ENCODE data around the gene KIN. TPM values are rescaled to one million over a fixed set of nuclear protein-coding genes. Genes with fewer than 3 reads are reported as not detected.

KIN gene
- polyA plus RNA-seq, 1 of the 3 experiments (the other 2 are of a cell fraction) = 3.2 TPM

DNA sequence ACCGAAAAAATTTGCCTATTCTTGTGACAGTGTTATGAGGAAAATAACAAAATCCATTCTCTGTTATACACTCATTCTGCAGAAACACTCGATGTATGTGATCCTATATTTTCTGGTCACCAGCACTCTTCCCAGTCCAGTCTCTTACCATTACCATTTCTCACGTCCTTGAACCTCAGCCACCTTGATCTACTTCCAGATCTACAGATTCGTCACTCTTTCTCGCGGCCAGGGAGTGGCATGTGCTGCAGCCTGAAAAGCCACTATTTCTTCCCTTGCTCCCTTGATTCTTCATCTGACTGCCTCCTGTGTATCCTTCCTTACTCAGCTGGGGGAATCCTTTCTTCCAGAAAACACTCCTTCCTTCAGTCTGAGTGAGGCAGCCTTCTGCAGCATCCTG is 16.4 kb upstream of the KIN start (continued):
- no peak for TF ChIP-seq RXRA (IDR thresholded peaks at IDR 0.05; ENCODE audit: borderline replicate concordance, low read depth)
- no peak for TF ChIP-seq RAD21 (IDR thresholded peaks at IDR 0.05; ENCODE audit: low read length)
- no peak for TF ChIP-seq SIN3A (IDR thresholded peaks at IDR 0.05; ENCODE audit: borderline replicate concordance, low read depth, low read length)

DNA sequence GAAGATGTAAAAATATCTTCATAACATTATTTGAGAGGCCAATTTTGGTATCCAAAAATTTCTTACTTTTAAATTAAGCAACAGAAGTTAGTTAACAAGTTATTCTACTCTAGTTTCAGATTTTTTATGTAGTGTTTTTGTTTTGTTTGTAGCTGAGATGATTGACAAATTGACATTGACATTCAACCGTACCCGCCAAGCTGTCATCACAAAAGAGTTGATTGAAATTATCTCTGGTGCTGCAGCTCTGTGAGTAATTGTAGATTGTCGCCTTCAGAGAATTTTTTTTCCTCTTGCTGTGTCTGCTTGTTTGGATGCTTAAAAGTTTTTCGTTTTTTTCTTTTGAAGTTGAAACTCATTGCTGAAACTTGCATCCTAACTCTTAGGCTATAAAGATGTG is 14.8 kb upstream of the KIN start:
- CTCF ChIA-PET = no interaction called here
- TF ChIP-seq, protein P1, sequence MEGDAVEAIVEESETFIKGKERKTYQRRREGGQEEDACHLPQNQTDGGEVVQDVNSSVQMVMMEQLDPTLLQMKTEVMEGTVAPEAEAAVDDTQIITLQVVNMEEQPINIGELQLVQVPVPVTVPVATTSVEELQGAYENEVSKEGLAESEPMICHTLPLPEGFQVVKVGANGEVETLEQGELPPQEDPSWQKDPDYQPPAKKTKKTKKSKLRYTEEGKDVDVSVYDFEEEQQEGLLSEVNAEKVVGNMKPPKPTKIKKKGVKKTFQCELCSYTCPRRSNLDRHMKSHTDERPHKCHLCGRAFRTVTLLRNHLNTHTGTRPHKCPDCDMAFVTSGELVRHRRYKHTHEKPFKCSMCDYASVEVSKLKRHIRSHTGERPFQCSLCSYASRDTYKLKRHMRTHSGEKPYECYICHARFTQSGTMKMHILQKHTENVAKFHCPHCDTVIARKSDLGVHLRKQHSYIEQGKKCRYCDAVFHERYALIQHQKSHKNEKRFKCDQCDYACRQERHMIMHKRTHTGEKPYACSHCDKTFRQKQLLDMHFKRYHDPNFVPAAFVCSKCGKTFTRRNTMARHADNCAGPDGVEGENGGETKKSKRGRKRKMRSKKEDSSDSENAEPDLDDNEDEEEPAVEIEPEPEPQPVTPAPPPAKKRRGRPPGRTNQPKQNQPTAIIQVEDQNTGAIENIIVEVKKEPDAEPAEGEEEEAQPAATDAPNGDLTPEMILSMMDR (IDR thresholded peaks at IDR 0.05) = no peak
- no peak for TF ChIP-seq NRF1 (IDR thresholded peaks at IDR 0.05; ENCODE audit: low read depth, low read length)
- TF ChIP-seq, protein P2, sequence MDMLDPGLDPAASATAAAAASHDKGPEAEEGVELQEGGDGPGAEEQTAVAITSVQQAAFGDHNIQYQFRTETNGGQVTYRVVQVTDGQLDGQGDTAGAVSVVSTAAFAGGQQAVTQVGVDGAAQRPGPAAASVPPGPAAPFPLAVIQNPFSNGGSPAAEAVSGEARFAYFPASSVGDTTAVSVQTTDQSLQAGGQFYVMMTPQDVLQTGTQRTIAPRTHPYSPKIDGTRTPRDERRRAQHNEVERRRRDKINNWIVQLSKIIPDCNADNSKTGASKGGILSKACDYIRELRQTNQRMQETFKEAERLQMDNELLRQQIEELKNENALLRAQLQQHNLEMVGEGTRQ (IDR thresholded peaks at IDR 0.05; ENCODE audit: borderline replicate concordance, low read depth, low read length) = no peak
- no peak for TF ChIP-seq RXRA (IDR thresholded peaks at IDR 0.05; ENCODE audit: borderline replicate concordance, low read depth)
- no peak for TF ChIP-seq RFX5 (IDR thresholded peaks at IDR 0.05; ENCODE audit: low read length)
- TF ChIP-seq, protein P3, sequence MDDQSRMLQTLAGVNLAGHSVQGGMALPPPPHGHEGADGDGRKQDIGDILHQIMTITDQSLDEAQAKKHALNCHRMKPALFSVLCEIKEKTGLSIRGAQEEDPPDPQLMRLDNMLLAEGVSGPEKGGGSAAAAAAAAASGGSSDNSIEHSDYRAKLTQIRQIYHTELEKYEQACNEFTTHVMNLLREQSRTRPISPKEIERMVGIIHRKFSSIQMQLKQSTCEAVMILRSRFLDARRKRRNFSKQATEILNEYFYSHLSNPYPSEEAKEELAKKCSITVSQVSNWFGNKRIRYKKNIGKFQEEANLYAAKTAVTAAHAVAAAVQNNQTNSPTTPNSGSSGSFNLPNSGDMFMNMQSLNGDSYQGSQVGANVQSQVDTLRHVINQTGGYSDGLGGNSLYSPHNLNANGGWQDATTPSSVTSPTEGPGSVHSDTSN (IDR thresholded peaks at IDR 0.05) = no peak
- no peak for TF ChIP-seq JUND (IDR thresholded peaks at IDR 0.05)
- TF ChIP-seq, protein P4, sequence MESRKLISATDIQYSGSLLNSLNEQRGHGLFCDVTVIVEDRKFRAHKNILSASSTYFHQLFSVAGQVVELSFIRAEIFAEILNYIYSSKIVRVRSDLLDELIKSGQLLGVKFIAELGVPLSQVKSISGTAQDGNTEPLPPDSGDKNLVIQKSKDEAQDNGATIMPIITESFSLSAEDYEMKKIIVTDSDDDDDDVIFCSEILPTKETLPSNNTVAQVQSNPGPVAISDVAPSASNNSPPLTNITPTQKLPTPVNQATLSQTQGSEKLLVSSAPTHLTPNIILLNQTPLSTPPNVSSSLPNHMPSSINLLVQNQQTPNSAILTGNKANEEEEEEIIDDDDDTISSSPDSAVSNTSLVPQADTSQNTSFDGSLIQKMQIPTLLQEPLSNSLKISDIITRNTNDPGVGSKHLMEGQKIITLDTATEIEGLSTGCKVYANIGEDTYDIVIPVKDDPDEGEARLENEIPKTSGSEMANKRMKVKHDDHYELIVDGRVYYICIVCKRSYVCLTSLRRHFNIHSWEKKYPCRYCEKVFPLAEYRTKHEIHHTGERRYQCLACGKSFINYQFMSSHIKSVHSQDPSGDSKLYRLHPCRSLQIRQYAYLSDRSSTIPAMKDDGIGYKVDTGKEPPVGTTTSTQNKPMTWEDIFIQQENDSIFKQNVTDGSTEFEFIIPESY (IDR thresholded peaks at IDR 0.05; ENCODE audit: borderline replicate concordance, low read depth) = no peak
- TF ChIP-seq FOXJ3 (CRISPR knock-in tag; IDR thresholded peaks at IDR 0.05) = no peak
- TF ChIP-seq, protein P5, sequence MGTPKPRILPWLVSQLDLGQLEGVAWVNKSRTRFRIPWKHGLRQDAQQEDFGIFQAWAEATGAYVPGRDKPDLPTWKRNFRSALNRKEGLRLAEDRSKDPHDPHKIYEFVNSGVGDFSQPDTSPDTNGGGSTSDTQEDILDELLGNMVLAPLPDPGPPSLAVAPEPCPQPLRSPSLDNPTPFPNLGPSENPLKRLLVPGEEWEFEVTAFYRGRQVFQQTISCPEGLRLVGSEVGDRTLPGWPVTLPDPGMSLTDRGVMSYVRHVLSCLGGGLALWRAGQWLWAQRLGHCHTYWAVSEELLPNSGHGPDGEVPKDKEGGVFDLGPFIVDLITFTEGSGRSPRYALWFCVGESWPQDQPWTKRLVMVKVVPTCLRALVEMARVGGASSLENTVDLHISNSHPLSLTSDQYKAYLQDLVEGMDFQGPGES (IDR thresholded peaks at IDR 0.05; ENCODE audit: low read depth, low read length) = no peak
- no peak for TF ChIP-seq POLR2AphosphoS5 (IDR thresholded peaks at IDR 0.05; ENCODE audit: low read depth, low read length)
- no peak for TF ChIP-seq EP300 (IDR thresholded peaks at IDR 0.05; ENCODE audit: borderline replicate concordance in 1 of 2, low read depth in 1 of 2, low read length in 1 of 2)
- TF ChIP-seq, protein P6, sequence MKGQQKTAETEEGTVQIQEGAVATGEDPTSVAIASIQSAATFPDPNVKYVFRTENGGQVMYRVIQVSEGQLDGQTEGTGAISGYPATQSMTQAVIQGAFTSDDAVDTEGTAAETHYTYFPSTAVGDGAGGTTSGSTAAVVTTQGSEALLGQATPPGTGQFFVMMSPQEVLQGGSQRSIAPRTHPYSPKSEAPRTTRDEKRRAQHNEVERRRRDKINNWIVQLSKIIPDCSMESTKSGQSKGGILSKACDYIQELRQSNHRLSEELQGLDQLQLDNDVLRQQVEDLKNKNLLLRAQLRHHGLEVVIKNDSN (IDR thresholded peaks at IDR 0.05; ENCODE audit: borderline replicate concordance, low read depth) = no peak
- TF ChIP-seq, protein P7, sequence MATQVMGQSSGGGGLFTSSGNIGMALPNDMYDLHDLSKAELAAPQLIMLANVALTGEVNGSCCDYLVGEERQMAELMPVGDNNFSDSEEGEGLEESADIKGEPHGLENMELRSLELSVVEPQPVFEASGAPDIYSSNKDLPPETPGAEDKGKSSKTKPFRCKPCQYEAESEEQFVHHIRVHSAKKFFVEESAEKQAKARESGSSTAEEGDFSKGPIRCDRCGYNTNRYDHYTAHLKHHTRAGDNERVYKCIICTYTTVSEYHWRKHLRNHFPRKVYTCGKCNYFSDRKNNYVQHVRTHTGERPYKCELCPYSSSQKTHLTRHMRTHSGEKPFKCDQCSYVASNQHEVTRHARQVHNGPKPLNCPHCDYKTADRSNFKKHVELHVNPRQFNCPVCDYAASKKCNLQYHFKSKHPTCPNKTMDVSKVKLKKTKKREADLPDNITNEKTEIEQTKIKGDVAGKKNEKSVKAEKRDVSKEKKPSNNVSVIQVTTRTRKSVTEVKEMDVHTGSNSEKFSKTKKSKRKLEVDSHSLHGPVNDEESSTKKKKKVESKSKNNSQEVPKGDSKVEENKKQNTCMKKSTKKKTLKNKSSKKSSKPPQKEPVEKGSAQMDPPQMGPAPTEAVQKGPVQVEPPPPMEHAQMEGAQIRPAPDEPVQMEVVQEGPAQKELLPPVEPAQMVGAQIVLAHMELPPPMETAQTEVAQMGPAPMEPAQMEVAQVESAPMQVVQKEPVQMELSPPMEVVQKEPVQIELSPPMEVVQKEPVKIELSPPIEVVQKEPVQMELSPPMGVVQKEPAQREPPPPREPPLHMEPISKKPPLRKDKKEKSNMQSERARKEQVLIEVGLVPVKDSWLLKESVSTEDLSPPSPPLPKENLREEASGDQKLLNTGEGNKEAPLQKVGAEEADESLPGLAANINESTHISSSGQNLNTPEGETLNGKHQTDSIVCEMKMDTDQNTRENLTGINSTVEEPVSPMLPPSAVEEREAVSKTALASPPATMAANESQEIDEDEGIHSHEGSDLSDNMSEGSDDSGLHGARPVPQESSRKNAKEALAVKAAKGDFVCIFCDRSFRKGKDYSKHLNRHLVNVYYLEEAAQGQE (IDR thresholded peaks at IDR 0.05; ENCODE audit: low read depth, low read length) = no peak
- no peak for TF ChIP-seq RCOR1 (IDR thresholded peaks at IDR 0.05; ENCODE audit: low read length)
- POLR2A ChIA-PET = no interaction called here

More for the DNA sequence above, 14.8 kb upstream of the KIN start:
- Histone ChIP-seq H3K4me2 (no peak overlapping the region), H3K36me3 (replicated peaks in 1 of 2; ENCODE audit: control insufficient read depth in 1 of 2, insufficient read depth in 2 of 2, low read length in 1 of 2) (peaks cover 73 to 82% of the 10 kb centered on the region in 2 experiments), H3F3A (replicated peaks; ENCODE audit: insufficient read depth) (peaks cover 18% of the 10 kb centered on the region), H3K27me3 (ENCODE audit: insufficient read depth) (no peaks in the 10 kb centered on the region), H3K9me3 (no peaks in the 10 kb centered on the region), H3K4me1 (ENCODE audit: control insufficient read depth in 1 of 2, insufficient read depth in 2 of 2, low read depth in 1 of 2, low read length in 1 of 2) (peaks cover 0 to 6% of the 10 kb centered on the region in 2 experiments; a peak in 2 of 4 replicates), H2AFZ (ENCODE audit: low read depth) (no peak overlapping the region), H3K9me2 (no peaks in the 10 kb centered on the region), H3K4me3 (ENCODE audit: low read depth in 2 of 2, low read length in 1 of 2) (no peak overlapping the region), H3K9ac (no peak overlapping the region), H4K20me1 (ENCODE audit: insufficient read depth) (no peaks in the 10 kb centered on the region; the same call in 1 of the 2 replicates), H3K79me2 (ENCODE audit: insufficient read depth) (peaks cover 26% of the 10 kb centered on the region), H3K27ac (ENCODE audit: low read depth in 2 of 2, low read length in 1 of 2) (no peak overlapping the region)
- DNase-seq = no peak
- WGBS (ENCODE audit: low lambda C conversion rate) = 96% methylated on average over 4 of the region's 4 CpGs

Measured in SK-N-SH (cell line).